NCI-H1417 (cell line): ENCODE measurements around the gene FADS1.

Experiments
- DNase-seq, 3 experiments: peaks; one replicate each; lab custom pipeline; 2025; lab: John Stamatoyannopoulos, UW

FADS1 gene

GRCh38 chr11:61826930-61827570 is 10.2 kb upstream of the FADS1 start:
- DNase-seq, result peak in 1 of 3 experiments; percentile 74

- DNase-seq, result no peak
These were observed 3.4 kb upstream of the FADS1 start for GRCh38 chr11:61820174-61820573.

GRCh38 chr11:61817471-61818202 is 834 bp upstream of the FADS1 start:
- peak in 1 of 3 experiments; percentile 70 for DNase-seq

- DNase-seq, result peak; percentile 44 to 95 (median 93)
These were observed 740 bp downstream of the FADS1 start for GRCh38 chr11:61815790-61816735.

- peak; percentile 81 to 98 (median 96) for DNase-seq
These were observed 1.6 kb downstream of the FADS1 start for GRCh38 chr11:61814958-61815789.

GRCh38 chr11:61814247-61814957 is 2.4 kb downstream of the FADS1 start:
- DNase-seq, result peak in 2 of 3 experiments; percentile 82 to 90

GRCh38 chr11:61812736-61813411 is 3.9 kb downstream of the FADS1 start:
- no peak for DNase-seq

GRCh38 chr11:61811831-61812230 is 5.0 kb downstream of the FADS1 start:
- no peak for DNase-seq

GRCh38 chr11:61810671-61811175 is 6.1 kb downstream of the FADS1 start:
- DNase-seq, result no peak

- no peak for DNase-seq
These were observed 10.0 kb downstream of the FADS1 start for GRCh38 chr11:61806785-61807184.

GRCh38 chr11:61805146-61805545 is 11.7 kb downstream of the FADS1 start:
- DNase-seq, result no peak

- no peak for DNase-seq
These were observed 12.7 kb downstream of the FADS1 start for GRCh38 chr11:61803889-61804647.

- DNase-seq, result no peak
These were observed 14.2 kb downstream of the FADS1 start for GRCh38 chr11:61802605-61803004.

- peak in 1 of 3 experiments; percentile 47 for DNase-seq
These were observed 16.2 kb downstream of the FADS1 start for GRCh38 chr11:61800331-61801281.

- peak in 1 of 3 experiments; percentile 47 for DNase-seq
These were observed 17.0 kb downstream of the FADS1 start for GRCh38 chr11:61799665-61800284.

GRCh38 chr11:61797263-61797944 is 19.4 kb downstream of the FADS1 start:
- DNase-seq, result peak; percentile 56 to 90 (median 61)
